ENCODE results near the gene TMEM87B.

Gene TMEM87B

DNA sequence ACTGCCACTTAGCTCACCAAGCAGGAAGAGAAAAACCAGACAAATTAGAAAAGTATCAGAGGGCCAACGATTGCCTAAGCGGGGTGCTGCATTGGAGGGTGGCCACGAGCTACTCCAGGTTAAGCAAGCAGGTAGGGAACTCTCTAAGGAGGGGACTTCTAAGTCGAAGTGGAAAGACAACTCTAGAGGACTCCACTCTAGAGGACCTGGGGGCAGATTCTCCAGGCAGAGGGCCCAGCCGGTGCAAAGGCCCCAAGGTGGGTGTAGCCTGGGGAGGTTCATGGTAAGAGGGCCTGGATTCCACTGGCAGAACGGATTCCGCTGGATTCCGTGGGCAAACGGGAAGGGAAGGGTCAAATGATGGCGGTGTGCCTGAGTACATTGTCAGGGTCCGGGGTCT, 95.8 kb downstream of the TMEM87B start:
- DNase-seq (ENCODE audit: low read depth): no peak

DNA sequence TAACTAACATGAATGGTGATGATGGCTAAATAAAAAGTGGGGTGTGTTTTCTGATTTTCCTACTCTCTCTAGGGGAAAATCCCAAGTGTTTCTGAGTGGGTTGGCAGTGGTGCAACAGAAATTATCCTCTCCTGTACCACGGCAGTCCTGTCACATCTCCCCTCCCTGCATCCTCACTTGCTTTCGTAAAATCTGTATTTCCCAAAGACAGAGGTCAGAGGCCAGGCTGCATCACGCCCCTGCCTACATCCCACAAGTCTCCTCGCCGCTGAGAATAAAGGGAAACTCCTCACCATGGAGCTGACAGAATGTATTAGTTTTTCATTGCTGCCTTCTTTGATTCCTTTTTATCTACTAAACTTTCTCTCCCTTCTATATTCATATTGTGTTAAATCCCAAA, 96.2 kb downstream of the TMEM87B start:
- DNase-seq (ENCODE audit: low read depth): no peak

DNA sequence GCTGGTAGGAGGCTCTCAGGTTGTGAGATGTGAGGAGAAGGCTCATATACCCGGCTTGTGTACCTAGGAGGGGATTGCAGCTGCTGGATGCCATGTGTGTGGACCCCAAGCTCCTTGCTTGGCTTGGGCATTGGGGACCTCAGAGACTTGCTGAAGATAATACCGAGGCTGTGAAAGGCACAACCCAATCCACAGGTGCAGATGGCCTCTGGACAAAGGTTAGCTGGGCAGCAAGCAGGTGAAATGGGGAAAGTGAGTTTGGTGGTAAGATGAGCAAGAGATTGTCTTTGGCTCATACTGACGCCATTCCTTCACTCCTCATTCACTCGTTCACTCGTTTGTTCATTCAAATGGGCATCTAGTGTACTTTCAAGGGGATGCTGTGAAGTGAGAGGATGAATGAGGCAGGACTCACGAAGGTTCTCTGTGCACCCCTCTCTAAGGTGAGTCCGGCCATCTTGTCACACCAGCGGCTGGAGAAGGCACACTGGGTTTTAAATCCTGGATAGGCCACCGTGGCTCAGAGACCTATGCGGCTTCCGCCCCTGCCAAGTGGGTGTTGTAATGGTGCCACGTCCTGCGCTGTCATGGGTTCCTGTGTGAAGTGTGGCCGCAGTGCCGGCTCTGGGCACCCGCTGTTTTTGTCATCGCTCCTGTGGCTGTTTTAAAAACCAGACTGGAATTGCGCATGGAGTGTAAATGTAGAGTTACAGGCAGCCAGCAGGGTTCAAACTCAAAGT, 96.8 kb downstream of the TMEM87B start:
- no peak for DNase-seq (ENCODE audit: low read depth)

DNA sequence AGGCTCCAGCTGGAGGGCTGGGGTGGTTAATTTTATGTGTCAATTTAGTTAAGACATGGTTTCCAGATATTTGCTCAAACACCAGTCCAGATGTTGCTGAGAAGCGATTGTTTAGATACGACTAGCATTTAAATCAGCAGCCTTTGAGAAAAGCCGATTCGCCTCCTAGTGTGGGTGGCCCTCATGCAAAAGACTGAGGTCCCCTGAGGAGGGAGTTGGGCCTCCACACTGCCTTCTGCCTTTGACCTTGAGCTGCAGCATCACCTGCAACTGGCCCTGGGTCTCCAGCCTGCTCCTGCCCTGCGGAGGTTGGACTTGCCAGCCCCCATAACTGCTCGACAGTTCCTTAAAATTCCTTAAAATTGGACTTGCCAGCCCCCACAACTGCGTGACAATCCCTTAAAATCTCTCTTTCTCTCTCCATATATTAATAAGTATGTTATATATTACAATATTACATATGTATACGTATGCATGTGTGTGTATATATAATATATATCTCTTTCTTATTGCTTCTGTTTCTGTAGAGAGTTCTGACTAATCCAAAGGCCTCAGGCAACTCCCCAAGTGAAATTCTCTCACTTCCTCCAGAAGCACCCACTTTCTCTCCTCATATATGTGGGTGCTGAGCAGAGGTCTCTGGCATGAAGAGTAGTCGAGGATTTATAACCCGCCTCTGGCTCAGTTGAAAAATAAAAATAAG, 97.6 kb downstream of the TMEM87B start:
- DNase-seq (ENCODE audit: low read depth): no peak

DNA sequence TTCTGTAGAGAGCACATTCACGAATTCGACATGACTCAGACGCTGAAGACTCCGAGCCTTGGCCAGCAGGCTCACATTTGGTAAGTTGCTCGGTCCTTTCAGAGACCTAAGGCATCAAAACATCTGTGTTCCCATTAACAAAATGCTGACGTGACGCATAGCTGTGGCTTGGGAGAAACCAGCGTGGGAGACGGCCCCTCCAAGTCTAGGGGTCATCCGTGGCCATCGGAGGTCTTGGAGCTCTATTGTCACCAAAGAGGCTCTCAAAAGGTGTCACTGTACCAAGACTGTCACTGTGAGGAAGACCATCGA, 98.1 kb downstream of the TMEM87B start:
- peak; percentile 95 for DNase-seq (ENCODE audit: low read depth)

DNA sequence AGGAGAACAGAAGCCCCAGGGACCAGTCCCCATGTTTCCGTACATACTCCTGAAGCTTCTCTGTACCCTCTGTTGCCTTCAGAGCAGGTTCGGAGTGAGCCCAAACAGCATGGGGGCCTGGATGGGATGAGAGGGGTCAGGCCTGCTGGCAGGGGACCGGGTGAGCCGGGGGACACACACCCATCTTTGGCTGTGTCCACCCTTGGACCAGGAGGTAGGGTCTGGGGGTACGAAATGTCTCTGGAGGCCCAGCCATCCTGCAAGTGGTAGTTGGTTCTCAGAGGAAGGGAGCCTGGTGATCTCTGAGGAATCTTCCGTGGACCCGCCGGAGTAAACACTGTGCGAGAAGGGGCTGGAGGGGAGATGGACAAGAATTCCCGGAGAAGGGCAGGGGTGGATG, 98.4 kb downstream of the TMEM87B start:
- DNase-seq (ENCODE audit: low read depth): no peak

DNA sequence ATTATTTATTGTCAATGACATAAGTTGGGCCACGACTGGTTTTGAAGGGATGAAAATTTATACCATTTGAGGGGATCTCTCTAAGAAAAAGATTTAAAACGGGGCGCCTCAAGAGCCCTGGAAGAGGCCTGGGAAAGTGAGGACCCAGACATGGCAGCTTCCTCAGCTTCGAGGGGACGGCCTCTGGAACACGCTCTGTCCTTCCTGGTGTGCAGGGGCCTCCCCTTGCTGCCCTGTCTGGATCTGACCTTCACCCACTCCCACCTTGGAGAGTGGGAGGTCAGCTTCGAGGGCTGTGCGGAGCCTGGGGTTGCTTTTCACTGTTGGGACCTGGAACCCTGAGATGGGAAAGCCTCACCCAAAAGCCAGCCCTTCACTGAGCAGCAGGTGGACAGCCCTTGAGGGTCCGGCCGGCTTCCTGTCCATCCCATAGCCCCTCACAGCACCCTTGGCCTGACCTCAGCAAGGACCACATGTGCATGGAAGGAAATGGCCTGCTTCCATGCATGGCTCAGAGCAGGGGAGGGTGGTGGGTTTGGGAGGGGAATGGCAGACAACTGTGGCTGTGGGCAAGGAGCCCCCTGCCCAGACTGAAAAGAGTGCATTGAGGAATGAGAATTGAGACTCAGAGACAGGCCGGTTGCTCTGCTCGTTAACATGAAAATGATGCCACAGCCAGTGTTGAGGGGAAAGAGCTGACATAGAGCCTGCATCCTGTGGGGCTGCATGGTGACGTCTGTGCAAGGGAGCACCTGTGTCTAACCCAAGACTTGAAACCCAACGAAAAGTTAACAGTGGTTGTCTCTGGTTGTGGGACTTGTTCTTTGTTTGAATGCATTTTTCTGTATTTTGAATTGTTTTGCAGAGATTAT, 99.4 kb downstream of the TMEM87B start:
- DNase-seq (ENCODE audit: low read depth): no peak

DNA sequence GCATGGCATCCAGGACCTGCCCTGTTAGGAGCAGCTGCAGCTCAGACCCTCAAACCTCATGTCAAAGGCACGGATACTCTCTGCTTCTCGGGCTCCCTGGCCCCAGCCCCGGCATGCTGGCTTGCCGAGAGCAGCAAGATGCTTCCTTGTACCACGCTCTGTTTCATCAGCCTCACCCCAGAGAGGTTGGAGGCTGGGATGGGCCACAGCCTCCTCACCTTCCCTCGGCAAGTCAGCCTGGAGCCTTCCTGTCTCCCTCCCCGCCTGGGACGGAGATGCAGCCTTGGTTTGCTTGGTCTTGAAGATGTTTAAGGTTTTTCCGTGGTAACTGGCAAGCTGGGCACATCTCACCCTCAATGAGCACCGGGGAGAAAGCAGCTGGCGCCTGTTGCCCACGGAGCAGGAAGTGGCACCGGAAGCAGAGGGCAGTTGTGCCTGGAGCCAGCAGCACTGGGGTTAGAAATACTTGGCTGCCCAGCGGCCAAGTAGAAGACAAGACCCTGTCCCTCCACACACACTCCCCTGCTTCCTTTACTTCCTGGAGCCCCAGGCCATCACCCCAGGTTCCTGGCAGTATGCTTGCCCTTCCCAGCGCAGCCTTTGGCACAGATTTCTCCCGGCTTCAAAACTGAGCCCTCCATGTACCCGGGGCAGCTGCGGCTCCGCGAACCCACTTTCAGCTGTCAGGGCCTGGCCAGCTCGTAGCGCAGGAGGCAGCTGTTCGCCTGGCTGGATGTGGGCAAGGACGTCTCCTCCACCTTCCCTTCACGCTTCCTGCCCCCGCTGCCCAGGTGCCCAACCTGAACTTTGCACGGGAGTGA, 100.5 kb downstream of the TMEM87B start:
- DNase-seq (ENCODE audit: low read depth): no peak

DNA sequence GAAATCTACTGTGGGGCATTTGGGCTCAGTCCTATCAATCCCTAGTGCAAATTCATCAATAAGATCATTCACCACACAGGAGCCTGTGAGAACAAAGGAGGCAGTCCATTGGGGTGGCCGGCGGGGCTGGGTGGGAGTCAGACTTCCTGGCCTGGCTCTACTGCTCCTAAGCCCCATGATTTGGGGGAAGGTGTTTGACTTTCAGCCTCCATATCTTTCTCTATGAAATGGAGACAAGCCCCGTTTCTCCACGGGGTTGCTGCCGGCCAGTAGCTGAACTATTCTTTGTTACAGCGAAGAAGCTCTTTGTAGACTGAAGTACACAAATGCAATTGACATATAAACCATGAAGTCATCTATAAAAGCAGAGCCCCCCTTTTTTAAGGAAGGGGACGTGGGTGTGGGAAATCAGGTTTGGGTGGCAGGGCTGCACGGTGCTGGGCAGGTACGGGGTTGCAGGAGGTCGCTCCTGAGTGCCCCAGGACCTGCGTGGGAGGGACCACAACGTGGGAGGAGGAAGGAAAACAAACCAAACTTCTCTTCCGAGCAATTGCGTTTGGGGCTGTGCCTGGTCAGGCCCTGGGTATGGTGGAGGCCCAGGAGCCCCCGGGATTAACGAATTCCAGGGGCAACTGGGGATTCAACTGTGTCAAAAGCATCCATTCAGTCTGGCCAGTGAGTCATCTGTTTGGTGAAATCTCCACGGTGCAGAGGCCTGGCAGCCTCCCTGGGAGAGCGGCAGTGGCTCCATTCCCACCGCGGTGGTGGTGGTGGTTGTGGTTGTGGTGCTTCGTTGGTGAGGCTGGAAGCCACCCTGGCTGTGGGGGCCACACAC, 101.3 kb downstream of the TMEM87B start:
- DNase-seq (ENCODE audit: low read depth): peak; percentile 51

DNA sequence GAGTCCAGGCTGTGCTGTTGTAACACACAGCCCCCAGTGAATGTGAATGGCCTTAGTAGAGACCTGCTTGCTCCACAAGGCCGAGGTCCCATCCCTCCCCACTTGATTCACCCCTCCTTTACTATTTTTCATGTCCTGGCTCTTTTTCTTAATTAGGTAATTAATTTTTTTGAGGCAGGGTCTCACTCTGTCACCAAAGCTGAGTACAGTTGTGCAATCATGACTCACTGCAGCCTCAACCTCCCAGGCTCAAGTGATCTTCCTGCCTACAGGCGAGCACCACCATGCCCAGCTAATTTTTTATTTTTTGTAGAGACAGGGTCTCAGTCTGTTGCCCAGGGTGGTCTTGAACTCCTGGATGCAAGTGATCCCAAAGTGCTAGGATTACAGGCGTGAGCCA, 102.4 kb downstream of the TMEM87B start:
- no peak for DNase-seq (ENCODE audit: low read depth)

DNA sequence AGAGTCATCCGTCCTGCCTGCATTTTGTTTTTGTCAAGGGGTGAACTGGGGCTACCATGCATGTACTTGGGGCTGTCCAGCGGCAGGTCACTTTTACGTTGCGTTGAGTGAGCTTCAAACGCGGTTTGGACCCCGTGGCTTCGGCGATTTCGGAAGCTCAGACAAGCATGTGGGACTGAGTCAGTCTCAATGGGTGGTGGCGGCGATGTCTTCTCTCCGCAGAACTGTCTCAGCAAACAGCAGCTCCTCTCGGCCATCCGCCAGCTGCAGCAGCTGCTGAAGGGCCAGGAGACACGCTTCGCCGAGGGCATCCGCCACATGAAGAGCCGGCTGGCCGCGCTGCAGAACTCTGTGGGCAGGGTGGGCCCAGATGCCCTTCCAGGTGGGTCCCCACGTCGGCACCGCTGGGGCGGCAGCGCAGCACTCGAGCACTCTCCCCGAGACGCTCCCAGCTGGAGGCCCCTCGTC, 104.4 kb downstream of the TMEM87B start:
- no peak for DNase-seq (ENCODE audit: low read depth)

DNA sequence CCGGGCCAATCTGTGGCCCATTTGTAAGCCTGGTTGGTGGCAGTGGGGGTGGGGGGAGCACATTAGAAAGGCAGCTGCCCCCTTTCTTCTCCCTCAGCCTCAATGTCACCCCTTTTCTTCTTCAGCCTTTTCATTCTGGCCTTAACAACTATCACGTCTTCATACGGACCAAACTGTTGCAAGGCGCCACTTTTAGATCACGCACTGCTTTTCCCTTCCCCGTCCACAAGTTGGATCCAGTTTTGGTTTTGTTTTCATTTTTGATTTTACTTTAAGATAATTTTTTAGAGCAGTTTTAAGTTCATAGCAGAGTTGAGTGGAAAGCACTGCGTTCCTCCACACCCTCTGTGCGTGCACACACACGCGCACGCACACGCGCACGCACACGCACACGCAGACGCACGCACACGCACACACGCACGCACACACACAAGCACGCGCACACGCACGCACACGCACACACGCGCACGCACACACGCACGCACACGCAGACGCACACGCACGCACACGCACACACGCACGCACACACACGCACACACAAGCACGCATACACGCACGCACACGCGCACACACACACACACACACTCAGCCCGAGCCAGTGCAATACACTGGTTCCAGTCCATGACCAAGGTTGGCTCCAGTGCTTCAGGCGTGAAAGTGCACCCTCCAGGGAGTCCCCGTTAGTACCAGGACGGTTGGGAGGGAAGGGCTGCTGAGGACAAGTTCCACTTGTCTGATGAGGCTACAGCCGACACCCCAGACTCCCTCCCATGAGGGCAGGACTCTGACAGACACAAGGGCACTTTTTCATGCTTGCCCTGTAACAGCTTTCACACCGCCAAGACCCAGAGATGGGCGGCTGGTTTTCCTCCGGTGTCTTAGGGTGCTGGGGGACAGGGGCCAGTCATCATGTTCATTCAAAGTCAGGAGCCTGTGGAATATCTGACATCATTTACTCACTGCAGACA, 105.5 kb downstream of the TMEM87B start:
- DNase-seq (ENCODE audit: low read depth): no peak

DNA sequence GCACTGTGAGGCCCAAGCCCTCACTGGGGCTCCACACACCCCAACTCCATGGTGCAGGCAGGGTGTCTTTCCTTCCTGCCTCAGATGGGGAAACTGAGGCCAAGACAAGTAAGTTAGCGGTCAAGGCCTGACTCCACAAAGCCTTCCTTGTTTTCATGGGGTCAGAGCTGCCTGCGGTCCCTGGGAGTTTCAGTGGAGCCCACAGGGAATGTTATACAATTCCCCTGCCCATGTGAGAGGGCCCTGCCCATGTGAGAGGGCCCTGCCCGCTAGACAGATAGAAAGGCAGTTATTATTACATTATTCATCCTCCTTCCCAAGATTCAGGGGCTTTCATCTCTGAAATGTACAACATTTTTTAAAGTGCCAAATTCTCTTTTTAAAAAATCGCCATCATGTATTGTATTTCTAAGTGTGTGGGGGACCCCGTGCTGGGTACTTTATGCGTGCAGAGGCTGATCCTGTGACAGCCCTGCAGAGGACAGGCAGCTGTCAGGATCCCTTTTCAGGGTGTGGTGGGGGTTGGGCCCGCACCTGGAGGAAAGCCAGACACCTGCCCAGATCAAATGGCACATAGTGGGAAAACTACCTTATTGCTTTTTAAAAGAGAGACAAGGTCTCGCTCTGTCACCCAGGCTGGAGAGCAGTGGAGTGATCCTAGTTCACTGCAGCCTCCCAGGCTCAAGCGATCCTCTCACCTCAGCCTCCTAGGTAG, 106.5 kb downstream of the TMEM87B start:
- no peak for DNase-seq (ENCODE audit: low read depth)

DNA sequence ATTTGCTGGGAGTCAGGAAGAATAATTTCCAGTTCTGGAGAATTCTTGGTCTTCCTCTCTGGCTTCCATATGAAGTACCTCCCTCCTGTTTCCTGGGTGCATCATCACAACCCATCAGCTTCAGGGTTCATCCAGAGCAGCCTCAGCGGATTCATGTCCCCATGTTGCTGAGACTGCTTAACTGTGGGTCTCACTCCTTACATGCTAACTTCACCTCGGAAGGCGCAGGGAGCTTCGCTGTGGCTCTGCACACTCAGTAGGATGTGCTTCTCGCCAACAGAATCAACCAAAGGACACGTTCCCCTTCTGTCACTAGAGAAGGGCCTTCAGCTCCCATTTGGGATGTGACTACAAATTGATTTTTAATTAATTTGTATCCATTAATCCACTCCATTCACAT, 107.3 kb downstream of the TMEM87B start:
- DNase-seq (ENCODE audit: low read depth): no peak

DNA sequence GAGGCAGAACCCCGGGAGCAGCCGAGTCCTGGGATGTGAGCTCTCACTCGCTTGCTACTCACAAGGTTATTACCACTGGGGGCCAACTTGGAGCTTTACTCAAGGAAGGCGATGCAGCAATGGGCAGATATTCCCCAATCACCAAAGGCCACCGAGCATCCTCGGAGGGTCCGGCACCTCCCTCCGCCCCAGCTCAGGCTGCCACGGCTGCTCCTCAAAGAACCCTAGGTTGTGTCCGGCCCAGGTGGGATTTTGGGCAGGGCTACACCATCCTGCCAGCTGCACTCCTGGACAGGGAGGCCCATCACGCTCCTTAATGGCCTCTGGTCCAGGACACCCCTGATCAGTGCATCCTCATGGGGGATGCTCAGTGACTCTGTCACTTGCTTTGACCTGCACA, 107.9 kb downstream of the TMEM87B start:
- DNase-seq (ENCODE audit: low read depth): no peak

DNA sequence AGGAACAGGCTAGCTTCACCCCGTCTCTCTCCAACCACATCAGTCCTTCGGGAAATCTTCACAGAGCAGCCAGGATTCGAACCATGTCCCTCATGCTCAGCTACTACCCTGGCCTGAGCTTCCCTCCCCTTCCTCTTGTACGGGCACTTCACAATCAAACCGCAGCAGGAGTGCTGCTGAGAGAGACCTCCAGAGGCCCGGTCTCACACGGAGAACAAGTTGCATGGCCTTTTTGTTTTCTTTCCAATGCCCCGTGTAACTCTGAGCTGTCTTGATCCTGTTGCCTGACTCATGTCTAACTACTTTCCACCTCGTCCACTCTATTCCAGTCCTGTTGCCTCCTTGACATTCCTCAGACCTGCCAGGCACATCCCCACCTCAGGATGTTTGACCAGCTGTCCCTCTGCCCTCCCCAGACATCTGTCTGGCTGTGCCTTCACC, 108.5 kb downstream of the TMEM87B start:
- no peak for DNase-seq (ENCODE audit: low read depth)

DNA sequence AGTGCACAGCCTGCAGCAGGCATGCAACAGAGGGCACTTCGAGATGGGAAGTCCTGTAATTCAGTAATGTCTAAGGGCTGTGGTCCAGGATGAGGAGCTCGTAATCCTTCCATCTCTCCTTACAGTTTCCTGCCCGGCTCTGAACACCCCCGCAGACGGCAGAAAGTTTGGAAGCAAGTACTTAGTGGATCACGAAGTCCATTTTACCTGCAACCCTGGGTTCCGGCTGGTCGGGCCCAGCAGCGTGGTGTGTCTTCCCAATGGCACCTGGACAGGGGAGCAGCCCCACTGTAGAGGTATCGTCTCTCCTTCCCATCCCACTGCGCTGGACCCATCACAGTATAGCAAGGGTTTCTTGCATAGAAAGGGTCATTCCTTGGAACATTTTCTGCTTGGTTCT, 109.8 kb downstream of the TMEM87B start:
- no peak for DNase-seq (ENCODE audit: low read depth)

DNA sequence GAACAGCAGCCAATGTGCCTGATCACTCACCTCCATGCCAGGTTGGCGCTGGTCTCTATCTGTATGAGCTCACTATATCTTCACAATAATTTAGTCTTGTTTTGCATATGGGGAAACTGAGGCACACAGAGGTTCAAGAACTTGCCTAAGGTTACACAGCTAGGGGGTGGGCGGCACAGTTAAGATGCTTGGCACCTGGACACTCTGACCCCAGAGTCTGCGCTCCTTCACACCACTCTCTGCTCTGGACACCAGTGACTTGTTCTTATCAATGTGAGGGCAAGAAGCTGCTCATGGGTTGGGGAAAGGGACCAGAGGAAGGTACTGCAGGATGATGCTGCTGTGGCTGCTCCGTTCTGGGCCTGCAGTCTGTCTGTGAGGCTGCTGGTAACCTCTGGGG, 110.2 kb downstream of the TMEM87B start:
- no peak for DNase-seq (ENCODE audit: low read depth)

DNA sequence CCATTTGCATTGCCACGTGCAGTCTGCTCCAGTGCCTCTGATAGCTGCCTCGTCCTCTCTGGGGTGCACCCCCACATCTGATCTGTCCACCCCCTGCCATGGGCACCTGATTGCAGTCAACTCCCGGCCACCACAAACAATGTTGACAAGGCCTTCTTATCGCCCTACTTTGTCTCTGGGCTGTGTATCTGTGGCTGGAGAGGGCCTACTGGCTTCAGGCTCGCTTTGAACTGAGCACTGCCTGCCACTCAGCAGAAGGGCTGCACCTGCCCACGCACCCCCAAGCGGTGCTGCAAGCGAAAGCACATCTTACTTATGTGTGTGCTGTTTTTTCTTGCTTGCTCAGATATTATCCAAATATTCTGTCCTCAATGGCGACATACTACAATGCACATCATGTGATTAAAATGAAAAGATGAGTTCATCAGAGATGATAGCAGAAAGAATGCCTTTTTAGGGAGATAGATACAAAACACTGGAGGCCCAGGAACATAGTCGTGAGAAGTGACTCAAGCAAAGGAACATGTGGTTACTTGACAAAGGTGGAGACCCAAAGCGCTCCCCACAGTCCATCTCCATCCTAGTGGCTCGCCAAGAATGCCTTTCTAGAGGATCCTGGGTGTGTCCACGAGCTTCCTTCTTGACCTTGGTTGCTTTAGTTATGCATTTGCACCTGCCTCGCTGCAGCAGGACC, 111.9 kb downstream of the TMEM87B start:
- DNase-seq (ENCODE audit: low read depth): no peak
